HG02943 (cell line): ENCODE results near the gene RBFOX2.
"Not testable (repeated sequence)": the region's sequence is repeated elsewhere in the genome, so short reads cannot be mapped to it uniquely, and the experiment has no call there.

Experiments
- ATAC-seq: cut with Tn5 transposase; IDR thresholded peaks from one replicate; pipeline ENCODE4 v1.9.1; 2021; ENCODE audit warnings: mild to moderate bottlenecking, low read depth, moderate library complexity; ENCODE audit not compliant: unreplicated experiment

The RBFOX2 gene, protein sequence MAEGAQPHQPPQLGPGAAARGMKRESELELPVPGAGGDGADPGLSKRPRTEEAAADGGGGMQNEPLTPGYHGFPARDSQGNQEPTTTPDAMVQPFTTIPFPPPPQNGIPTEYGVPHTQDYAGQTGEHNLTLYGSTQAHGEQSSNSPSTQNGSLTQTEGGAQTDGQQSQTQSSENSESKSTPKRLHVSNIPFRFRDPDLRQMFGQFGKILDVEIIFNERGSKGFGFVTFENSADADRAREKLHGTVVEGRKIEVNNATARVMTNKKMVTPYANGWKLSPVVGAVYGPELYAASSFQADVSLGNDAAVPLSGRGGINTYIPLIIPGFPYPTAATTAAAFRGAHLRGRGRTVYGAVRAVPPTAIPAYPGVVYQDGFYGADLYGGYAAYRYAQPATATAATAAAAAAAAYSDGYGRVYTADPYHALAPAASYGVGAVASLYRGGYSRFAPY

DNA sequence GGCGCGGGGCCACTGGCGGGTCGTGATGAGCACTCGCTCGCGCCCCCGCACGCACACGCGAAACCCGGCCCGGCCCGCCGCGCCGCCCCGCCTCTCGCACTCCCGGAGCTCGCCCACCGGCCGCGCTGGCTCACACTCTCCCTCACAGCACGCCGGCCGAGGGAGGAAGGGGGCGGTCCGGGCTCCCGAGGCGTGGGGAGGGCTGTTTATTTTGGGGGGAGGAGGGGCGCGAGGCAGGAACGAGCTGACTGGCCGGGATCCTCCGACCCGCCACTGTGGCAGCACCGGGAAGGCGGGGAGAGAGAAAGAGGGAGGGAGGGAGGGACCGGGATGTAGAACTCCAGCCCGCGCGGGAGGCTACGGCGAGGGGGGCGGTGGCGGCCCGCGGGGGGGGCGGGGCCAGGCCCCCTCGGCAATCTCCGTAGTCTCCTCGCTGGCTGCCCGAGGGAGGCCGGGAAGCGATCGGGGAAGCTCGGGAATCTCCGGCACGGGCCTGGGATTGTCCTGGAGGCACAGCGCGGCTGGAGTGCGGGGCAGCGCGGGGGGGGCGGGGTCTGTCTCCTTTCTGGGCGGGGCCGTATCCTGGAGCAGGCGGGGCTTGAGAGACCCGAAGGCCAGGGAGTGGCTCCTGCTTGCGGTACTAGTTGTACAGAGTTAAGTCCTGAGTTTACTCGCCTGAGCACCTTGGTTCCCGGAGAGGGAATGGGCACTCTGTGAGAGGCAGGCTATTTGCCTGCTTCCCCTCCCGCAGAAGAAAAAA lies at the start of gene RBFOX2:
Gene RBFOX2, minus strand, starts transcription at position 179 of the 760 bp plus-strand sequence. CDS start 399 bp downstream, outside the sequence.
- ATAC-seq = no peak

GRCh38 chr22:36077271-36077670 lies 48.6 kb upstream of the RBFOX2 start:
- no peak for ATAC-seq

- no peak for ATAC-seq
These were observed 47.1 kb upstream of the RBFOX2 start for GRCh38 chr22:36075724-36076123.

DNA sequence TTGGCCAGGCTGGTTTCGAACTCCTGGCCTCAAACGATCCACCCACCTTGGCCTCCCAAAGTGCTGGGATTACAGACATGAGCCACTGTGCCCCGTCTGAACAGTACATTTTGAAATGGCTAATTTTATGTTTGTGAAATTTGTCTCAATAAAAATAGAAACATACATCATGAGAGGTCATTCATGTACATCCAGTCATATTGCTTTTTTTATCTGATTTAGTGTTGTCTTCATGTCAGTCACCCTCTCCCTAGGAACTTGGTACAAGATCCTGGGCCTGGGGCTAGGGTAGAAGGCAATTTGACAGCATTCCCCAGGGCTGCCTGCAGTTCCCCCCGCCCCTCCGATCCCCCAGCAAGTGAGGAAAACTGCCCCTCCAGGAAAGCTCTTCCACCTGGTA lies 46.6 kb upstream of the RBFOX2 start:
- no peak for ATAC-seq

- no peak for ATAC-seq
These were observed 44.9 kb upstream of the RBFOX2 start for GRCh38 chr22:36073476-36073875.

GRCh38 chr22:36070645-36071044 lies 42.0 kb upstream of the RBFOX2 start:
- ATAC-seq = not testable (repeated sequence)

DNA sequence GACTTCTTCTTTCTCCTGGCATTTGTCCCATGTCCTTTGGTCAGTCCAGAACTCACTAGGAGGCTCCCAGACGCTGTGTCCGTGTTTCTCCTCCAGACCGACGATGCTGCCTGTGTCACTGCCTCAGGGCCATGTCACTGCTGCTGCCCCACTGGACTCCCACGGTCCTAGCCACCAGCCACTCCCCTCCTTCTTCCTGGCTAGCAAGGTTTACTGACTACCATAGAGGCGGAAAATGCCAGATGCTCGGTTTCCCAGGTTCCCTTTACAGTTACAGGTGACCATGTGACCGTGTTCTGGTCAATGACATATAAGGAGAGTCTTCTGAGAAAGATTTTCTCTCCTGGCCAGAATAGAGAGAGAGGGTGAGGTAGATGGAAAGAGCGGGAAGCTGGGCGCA lies 40.7 kb upstream of the RBFOX2 start:
- no peak for ATAC-seq

DNA sequence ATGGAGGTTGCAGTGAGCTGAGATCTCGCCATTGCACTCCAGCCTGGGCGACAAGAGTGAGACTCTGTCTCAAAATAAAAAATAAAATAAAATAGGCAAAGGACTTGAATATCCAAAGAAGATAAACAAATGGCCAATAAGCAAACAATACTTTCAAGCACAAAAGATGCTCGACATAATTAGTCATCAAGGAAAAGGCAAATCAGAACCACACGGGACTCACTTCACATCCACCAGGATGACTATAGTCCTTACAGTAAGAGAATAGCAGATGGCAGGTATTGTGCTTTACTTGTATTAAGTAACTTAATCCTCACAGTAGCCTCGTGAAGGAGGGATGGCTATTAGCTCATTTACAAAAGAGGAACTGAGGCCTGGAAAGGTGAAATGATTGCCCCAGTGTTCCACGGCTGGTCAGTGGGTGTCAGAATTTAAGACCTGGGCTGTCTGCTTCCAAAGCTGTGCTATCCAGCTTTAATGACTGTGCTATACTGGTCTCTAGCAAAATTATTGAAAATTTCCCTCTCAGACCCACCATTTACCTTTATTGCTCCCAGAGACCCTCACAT lies 40.2 kb upstream of the RBFOX2 start:
- ATAC-seq = no peak

- ATAC-seq = no peak
These were observed 38.6 kb upstream of the RBFOX2 start for GRCh38 chr22:36067235-36067558.

DNA sequence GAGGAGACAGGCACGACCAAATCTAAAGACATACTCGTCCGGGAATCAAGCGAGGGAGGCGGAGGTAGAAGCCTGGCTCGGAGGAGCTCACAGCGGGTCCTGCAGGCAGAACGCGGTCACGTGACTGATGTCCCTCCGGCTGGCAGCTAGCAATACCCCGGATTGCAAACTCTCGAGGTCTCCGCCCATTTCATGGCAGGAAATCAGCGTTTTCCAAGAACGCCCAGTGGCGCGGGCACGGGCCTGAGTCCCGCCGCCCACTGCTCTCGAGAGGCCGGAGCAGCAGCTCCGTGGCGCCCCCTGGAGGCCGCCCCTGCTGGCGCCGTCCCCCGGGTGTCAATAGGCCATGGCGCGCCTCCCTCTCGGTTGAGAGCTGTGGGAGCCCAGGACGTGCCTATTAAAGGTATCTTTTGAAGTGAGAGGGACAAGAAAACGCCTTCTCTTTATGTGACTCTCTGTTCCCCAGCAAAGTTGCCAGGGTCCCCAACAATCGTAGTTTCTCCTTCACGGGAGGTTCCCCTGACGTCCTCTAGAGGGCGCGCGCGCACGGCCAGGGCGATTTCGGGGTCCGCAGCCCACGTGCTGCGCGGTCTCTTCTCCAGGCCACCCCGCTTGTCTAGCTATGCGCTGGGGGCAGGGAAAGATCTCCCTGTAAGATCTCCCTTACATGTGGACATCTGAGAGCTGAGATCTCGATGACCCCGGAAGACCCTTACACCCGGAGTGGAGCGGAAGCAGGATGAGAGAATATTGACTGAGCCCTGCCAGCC lies 37.3 kb upstream of the RBFOX2 start:
- ATAC-seq = no peak

DNA sequence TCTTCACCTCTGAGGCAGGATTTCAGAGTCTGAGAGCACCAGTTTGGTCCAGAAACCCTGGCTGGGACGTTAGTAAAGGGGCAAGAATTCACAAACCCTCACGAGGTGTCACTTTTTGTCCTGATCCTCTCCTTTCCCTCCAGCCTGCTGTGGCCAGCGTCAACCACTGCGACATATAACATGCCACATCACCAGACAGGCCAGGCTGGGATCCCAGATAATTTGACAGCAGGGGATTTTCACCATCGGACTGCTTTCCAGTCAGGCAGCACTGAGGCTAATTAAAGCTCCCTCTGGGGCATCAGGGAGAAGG lies 36.8 kb upstream of the RBFOX2 start:
- no peak for ATAC-seq

GRCh38 chr22:36064358-36064757 lies 35.7 kb upstream of the RBFOX2 start:
- ATAC-seq = no peak

DNA sequence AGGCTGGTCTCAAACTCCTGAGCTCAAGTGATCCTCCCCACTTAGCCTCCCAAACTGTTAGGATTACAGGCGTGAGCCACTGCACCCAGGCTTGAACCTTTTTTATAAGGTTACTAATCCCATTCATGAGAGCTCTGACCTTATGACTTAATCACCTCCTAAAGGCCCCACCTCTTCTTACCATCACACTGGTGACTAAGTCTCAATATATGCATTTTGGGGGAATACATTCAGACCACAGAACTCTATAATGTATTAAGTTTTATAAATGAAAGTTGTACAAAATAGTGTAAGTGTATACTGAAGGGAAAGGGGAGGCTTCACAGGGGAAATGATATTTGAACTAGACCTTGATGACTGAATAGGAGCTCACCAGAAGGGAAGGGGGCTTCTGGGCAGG lies 28.4 kb upstream of the RBFOX2 start:
- ATAC-seq = no peak

DNA sequence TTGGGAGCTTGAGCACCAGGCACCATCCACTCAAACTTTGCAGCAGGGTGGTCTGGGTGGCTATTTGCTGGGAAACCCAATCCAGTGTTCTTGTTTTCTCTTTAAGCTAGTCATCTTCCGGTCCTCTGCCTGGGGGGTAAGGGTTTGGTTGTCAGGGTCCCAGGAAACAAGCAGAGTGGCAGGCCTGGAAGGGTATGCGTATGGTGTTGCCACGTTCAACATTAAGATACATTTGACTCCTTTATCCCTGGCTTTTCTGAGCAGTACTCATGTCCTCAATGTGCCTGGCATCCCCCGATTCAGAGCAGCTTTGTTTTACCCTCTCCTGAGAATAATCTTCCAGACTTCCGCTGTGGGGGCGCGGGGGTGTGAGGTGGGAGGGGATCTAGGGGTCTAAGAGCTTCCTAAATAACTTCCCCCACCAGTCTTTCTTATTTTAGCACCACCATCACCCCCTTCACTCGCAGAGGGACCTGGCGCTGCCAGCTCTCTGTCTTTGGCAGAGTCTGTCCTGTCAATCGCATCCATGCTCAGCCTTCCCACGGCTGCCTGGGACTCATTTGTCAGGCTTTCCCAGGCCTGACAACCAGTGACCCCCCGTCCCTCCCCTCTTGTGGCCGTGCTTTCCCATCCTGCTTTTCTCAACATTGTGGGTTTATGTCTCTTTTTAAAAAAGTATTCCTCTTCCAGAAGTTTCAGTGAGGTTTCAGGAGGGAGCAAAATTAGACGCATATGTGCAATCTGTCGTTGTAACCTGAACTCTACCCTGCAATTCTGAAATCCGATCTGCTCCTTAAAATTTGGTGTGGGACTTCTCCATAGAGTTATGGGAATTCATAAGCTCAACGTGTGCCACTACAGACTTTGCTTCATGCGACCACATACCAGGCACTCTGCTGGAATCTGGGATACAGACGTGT lies 27.0 kb upstream of the RBFOX2 start:
- no peak for ATAC-seq

GRCh38 chr22:36054446-36054845 lies 25.8 kb upstream of the RBFOX2 start:
- ATAC-seq = not testable (repeated sequence)

DNA sequence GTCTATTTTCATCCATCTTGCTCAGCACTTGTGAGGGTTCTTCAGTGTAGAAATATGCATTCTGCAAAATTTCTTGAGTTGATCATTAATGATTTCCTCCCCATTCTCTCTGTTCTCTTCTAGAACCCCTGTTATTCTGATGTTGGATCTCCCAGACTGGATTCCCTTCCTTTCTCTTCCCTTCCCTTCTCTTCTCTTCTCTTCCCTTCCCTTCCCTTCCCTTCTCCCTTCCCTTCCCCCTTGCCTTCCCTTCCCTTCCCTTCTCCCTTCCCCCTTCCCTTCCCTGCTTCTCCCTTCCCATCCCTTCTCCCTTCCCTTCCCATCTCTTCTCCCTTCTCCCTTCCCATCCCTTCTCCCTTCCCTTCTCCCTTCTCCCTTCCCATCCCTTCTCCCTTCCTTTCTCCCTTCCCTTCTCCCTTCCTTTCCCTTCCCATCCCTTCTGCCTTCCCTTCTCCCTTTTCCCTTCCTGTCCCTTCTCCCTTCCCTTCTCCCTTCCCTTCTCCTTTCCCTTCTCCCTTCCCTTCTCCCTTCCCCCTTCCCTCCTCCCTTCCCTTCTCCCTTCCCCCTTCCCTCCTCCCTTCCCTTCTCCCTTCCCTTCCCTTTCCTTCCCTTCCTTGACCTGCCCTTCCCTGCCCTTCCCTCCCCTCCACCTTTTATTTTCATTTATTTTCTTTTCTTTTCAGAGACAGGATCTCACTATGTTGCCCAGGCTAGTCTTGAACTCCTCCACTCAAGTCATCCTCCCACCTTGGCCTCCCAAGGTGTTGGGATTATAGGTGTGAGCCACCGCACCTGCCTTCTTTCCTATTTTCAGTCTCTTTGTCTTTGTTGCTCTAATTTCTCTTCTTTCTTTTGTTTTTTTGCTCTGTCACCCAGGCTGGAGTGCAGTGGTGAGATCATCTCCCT lies 24.9 kb upstream of the RBFOX2 start:
- ATAC-seq = no peak

GRCh38 chr22:36052505-36052941 lies 23.9 kb upstream of the RBFOX2 start:
- ATAC-seq = no peak

DNA sequence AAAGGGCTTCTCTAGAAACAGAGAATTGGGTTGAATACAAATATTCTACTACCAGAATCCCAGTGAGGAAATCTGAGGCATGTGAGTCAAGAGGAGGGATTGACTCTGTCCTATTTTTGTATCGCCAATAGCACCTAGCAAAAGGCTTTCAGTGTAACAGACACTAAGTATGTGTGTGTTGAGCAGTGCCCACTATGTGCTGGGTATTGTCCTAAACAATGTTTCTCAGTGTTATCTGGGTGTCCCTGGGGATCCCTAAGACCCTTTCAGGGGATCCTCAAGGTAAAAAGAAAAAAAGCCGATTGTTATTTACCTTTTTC lies 21.0 kb upstream of the RBFOX2 start:
- no peak for ATAC-seq
